WERI-Rb-1 (cell line): ENCODE measurements around the gene LOXL1.

Experiments used
- DNase-seq: peaks from one replicate; pipeline ENCODE4 v3.0.0-alpha.2; 2020
- H3K27ac ChIP-seq: fragments of 250-450 bp; sonication (Bioruptor Pico); 2 replicates; pipeline ENCODE4 v1.5.1; 2020; ENCODE audit warnings: mild to moderate bottlenecking, moderate library complexity
- H3K27me3 ChIP-seq: fragments of 250-450 bp; sonication (Bioruptor Pico); 2 replicates; pipeline ENCODE4 v1.5.1; 2021; ENCODE audit warnings: mild to moderate bottlenecking, low read depth, moderate library complexity; ENCODE audit not compliant: insufficient read depth, severe bottlenecking
- H3K36me3 ChIP-seq: fragments of 250-450 bp; sonication (Bioruptor Pico); 2 replicates; pipeline ENCODE4 v1.5.1; 2020; ENCODE audit warnings: mild to moderate bottlenecking, moderate library complexity
- H3K4me3 ChIP-seq: 2 replicates; pipeline ENCODE4 v1.5.1; 2011; ENCODE audit warnings: low read depth, mild to moderate bottlenecking, control low read depth, low read length
- H3K9me3 ChIP-seq: fragments of 250-450 bp; sonication (Bioruptor Pico); 2 replicates; pipeline ENCODE4 v1.5.1; 2021; ENCODE audit warnings: mild to moderate bottlenecking, moderate library complexity; ENCODE audit not compliant: severe bottlenecking
- TF ChIP-seq, protein P1 (sequence below): IDR thresholded peaks from 2 replicates; pipeline ENCODE4 v1.5.1; 2011; ENCODE audit warnings: low read depth, mild to moderate bottlenecking, control low read depth, inconsistent platforms, low read length

Gene LOXL1

DNA sequence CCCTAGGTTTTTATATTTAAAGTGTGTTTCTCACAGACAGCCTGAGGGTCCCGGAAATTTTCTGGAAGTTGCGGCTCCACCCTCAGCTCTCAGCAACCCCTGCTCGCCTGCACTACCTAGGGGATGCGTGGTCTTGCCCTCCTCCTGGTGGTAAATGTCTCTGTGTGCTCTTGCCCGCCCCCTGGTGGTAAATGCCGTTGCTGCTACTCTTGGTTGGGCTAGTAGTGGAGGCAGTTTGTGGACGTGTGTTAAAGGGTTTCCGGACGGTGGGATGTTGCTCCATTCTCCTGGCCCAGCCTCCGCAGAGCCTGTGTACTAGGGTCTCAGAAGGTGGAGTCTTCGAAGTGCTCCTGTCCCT, 38.5 kb downstream of the LOXL1 start:
- Histone ChIP-seq H3K4me3 (no peak overlapping the region), H3K27me3 (no peaks in the 10 kb centered on the region), H3K27ac (peak overlapping the region; percentile 59), H3K36me3 (no peaks in the 10 kb centered on the region), H3K9me3 (no peaks in the 10 kb centered on the region)
- DNase-seq: peak; percentile 87
- TF ChIP-seq, protein P1, sequence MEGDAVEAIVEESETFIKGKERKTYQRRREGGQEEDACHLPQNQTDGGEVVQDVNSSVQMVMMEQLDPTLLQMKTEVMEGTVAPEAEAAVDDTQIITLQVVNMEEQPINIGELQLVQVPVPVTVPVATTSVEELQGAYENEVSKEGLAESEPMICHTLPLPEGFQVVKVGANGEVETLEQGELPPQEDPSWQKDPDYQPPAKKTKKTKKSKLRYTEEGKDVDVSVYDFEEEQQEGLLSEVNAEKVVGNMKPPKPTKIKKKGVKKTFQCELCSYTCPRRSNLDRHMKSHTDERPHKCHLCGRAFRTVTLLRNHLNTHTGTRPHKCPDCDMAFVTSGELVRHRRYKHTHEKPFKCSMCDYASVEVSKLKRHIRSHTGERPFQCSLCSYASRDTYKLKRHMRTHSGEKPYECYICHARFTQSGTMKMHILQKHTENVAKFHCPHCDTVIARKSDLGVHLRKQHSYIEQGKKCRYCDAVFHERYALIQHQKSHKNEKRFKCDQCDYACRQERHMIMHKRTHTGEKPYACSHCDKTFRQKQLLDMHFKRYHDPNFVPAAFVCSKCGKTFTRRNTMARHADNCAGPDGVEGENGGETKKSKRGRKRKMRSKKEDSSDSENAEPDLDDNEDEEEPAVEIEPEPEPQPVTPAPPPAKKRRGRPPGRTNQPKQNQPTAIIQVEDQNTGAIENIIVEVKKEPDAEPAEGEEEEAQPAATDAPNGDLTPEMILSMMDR: peak; percentile 95

DNA sequence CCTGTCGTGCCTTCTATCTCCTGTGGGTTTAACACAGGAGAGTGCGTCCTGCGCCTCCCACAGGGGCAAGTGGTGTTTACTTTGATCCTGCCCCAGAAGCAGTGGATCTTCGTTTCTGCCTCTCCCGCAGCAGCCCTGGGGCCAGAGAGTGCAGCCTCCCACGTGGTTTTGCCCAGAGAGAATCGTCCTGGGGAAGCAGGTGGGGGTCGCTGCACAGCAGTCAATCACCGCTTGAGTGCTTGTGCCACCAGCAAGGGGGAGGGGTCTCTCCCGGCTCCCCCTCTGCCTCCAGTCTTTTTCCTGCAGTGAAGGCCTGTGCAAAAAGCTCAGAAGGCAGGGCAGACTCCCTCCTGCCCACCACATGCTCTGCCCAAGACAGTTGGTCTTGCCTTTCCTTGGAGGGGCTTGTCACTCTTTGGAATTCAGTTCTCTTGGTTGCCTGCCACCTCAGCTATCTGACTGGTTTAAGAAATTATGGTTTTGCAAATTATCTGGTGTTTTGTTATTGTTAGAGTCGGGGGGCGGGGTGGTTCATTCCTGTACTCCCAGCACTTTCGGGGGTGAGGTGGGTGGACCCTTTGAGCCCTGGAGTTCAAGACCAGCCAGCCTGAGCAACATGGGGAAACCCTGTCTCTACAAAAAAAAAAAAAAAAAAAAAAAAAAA, 39.0 kb downstream of the LOXL1 start:
- DNase-seq: no peak
- no peaks in the 10 kb centered on the region for H3K9me3 ChIP-seq
- peak overlapping the region; percentile 59 for H3K27ac ChIP-seq
- no peak overlapping the region for H3K4me3 ChIP-seq
- no peaks in the 10 kb centered on the region for H3K27me3 ChIP-seq
- TF ChIP-seq, protein P1: no peak
- H3K36me3 ChIP-seq: no peaks in the 10 kb centered on the region

GRCh38 chr15:73965758-73966113, 39.5 kb downstream of the LOXL1 start:
- no peaks in the 10 kb centered on the region for H3K36me3 ChIP-seq
- H3K27me3 ChIP-seq: no peaks in the 10 kb centered on the region
- no peak overlapping the region for H3K4me3 ChIP-seq
- DNase-seq: no peak
- H3K9me3 ChIP-seq: no peaks in the 10 kb centered on the region
- no peak overlapping the region for H3K27ac ChIP-seq
- TF ChIP-seq, protein P1: no peak

DNA sequence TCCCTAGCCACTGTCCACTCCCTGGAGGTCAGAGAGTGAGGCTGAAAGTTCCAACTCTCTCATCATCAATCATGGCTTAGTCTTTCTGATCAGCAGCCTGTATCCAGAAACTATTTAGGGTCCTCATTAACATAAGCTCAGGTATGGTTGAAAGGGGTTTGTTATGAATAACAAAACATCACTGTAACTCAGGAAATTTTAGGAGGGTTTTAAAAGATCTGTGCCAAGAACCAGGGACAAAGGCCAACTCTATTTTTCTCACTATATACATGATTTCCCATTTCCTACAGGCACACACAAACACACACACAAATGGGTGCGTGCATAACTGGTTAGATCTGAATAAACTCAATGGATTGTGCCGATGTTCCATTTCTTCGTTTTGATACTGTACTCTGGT, 42.2 kb downstream of the LOXL1 start:
- no peaks in the 10 kb centered on the region for H3K27me3 ChIP-seq
- no peaks in the 10 kb centered on the region for H3K36me3 ChIP-seq
- TF ChIP-seq, protein P1: no peak
- H3K9me3 ChIP-seq: no peaks in the 10 kb centered on the region
- H3K4me3 ChIP-seq: no peak overlapping the region
- H3K27ac ChIP-seq: no peak overlapping the region
- no peak for DNase-seq

DNA sequence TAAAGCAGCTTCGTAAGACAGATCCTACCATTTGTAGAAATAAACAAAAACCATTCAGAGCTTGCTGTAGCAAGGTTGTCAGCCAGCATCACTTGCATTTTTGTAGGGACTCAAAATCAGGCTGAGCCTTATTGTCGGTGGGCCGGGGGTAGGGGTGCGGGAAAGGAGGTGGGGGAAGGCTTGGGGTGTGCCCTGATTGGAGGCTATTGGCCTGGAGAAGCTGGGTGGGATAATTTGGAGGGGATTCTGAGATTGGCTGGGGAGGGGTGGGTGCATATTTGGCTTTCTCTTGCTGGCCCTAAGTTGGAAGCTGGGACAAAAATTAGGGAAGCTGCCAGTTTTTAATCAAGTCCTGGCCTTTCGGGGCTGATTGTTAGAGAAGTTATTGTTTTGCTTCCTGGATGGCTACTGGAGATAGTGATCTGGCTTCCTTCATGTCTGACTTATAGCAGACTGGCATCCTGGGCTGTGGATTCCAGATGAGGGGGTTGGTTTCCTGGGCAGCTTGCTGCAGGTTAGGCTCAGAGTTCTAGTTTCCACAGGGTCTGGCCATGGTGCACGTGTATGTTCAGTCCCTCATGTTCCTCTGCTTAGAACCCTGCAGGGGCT, 43.0 kb downstream of the LOXL1 start:
- Histone ChIP-seq H3K27ac (no peak overlapping the region), H3K36me3 (no peaks in the 10 kb centered on the region), H3K27me3 (no peaks in the 10 kb centered on the region), H3K4me3 (no peak overlapping the region), H3K9me3 (no peaks in the 10 kb centered on the region)
- DNase-seq: no peak
- TF ChIP-seq, protein P1: no peak
